DND-41 (cell line): ENCODE data around the gene DUSP1.

Source experiments
- ATAC-seq: fragments of 200-7000 bp; cut with Tn5 transposase; 3 replicates; pipeline ENCODE4 v1.9.1; 2021; ENCODE audit warnings: low read depth; ENCODE audit not compliant: insufficient read depth
- DNase-seq: peaks from one replicate; pipeline ENCODE4 v3.0.0-alpha.2; 2020
- H2AFZ ChIP-seq: 2 replicates; pipeline ENCODE4 v1.6.0; 2012; ENCODE audit warnings: low read depth, low read length
- H3K27ac ChIP-seq: 2 replicates; pipeline ENCODE4 v1.5.1; 2012; ENCODE audit warnings: low read length, inconsistent platforms
- H3K27me3 ChIP-seq: fragments of 200-600 bp; sonication (generic); 2 replicates; pipeline ENCODE4 v1.6.0; 2012; ENCODE audit warnings: low read length, mild to moderate bottlenecking, inconsistent platforms; ENCODE audit not compliant: insufficient read depth, poor library complexity
- H3K36me3 ChIP-seq: 2 replicates; pipeline ENCODE4 v1.5.1; 2012; ENCODE audit warnings: low read length, inconsistent platforms; ENCODE audit not compliant: insufficient read depth
- H3K4me1 ChIP-seq: 2 replicates; pipeline ENCODE4 v1.5.1; 2012; ENCODE audit warnings: mild to moderate bottlenecking, low read length; ENCODE audit not compliant: insufficient read depth
- H3K4me2 ChIP-seq: 2 replicates; pipeline ENCODE4 v1.6.0; 2012; ENCODE audit warnings: mild to moderate bottlenecking, moderate library complexity, low read length, inconsistent platforms; ENCODE audit not compliant: insufficient read depth
- H3K4me3 ChIP-seq, 2 experiments: fragments of 200-600 bp in 1 of 2; shearing (Covaris generic) in 1 of 2; 2 replicates each; pipeline ENCODE4 v1.5.1; 2012 to 2016; ENCODE audit warnings: inconsistent platforms in 2 of 2, low read length in 2 of 2, mild to moderate bottlenecking in 2 of 2, low read depth in 1 of 2, moderate library complexity in 1 of 2
- H3K79me2 ChIP-seq: 2 replicates; pipeline ENCODE4 v1.6.0; 2012; ENCODE audit warnings: low read length, inconsistent platforms; ENCODE audit not compliant: insufficient read depth
- H3K9ac ChIP-seq: 2 replicates; pipeline ENCODE4 v1.6.0; 2012; ENCODE audit warnings: low read depth, mild to moderate bottlenecking, inconsistent platforms, low read length, moderate library complexity
- H3K9me3 ChIP-seq: 2 replicates; pipeline ENCODE4 v1.5.1; 2012; ENCODE audit warnings: low read length, moderate library complexity, mild to moderate bottlenecking, inconsistent platforms; ENCODE audit not compliant: insufficient read depth, severe bottlenecking
- H4K20me1 ChIP-seq: 2 replicates; pipeline ENCODE4 v1.6.0; 2012; ENCODE audit warnings: low read length; ENCODE audit not compliant: insufficient read depth
- EZH2 ChIP-seq: IDR thresholded peaks from 3 replicates; pipeline ENCODE4 v1.6.1; 2012; ENCODE audit warnings: borderline replicate concordance, low read depth, mild to moderate bottlenecking, moderate library complexity, low read length, inconsistent platforms; ENCODE audit not compliant: severe bottlenecking
- TF ChIP-seq, protein P1 (sequence below): IDR thresholded peaks from 2 replicates; pipeline ENCODE4 v1.5.1; 2012; ENCODE audit warnings: borderline replicate concordance, low read length, moderate library complexity, mild to moderate bottlenecking; ENCODE audit not compliant: poor library complexity, severe bottlenecking; ENCODE audit errors: extremely low read depth

The DUSP1 gene

DNA sequence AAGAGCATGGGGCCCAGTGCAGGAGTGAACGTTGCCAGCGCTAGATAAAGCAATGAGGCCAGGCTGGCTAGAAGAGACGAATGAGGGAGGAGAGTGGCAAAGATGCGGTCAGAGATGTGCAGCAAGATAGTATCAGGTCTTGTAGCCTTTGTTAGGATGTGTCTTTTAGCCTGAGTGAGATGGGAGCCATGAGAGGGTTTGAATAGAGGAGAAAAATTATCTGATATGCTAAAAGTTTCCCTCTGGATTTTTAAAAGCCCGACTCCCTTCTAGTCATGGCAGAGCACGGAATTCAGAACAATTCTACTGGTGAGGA, 12.2 kb downstream of the DUSP1 start:
- ATAC-seq (no peak), DNase-seq (no peak)
- TF ChIP-seq EZH2: no peak
- TF ChIP-seq, protein P1, sequence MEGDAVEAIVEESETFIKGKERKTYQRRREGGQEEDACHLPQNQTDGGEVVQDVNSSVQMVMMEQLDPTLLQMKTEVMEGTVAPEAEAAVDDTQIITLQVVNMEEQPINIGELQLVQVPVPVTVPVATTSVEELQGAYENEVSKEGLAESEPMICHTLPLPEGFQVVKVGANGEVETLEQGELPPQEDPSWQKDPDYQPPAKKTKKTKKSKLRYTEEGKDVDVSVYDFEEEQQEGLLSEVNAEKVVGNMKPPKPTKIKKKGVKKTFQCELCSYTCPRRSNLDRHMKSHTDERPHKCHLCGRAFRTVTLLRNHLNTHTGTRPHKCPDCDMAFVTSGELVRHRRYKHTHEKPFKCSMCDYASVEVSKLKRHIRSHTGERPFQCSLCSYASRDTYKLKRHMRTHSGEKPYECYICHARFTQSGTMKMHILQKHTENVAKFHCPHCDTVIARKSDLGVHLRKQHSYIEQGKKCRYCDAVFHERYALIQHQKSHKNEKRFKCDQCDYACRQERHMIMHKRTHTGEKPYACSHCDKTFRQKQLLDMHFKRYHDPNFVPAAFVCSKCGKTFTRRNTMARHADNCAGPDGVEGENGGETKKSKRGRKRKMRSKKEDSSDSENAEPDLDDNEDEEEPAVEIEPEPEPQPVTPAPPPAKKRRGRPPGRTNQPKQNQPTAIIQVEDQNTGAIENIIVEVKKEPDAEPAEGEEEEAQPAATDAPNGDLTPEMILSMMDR: no peak
- Histone ChIP-seq H3K9me3 (no peaks in the 10 kb centered on the region), H3K4me2 (no peak overlapping the region), H3K4me1 (no peaks in the 10 kb centered on the region), H3K27me3 (peaks cover 7% of the 10 kb centered on the region), H3K27ac (no peak overlapping the region), H2AFZ (no peak overlapping the region), H3K4me3 (no peak overlapping the region), H3K9ac (no peak overlapping the region), H4K20me1 (no peaks in the 10 kb centered on the region), H3K79me2 (no peaks in the 10 kb centered on the region), H3K36me3 (no peaks in the 10 kb centered on the region)

DNA sequence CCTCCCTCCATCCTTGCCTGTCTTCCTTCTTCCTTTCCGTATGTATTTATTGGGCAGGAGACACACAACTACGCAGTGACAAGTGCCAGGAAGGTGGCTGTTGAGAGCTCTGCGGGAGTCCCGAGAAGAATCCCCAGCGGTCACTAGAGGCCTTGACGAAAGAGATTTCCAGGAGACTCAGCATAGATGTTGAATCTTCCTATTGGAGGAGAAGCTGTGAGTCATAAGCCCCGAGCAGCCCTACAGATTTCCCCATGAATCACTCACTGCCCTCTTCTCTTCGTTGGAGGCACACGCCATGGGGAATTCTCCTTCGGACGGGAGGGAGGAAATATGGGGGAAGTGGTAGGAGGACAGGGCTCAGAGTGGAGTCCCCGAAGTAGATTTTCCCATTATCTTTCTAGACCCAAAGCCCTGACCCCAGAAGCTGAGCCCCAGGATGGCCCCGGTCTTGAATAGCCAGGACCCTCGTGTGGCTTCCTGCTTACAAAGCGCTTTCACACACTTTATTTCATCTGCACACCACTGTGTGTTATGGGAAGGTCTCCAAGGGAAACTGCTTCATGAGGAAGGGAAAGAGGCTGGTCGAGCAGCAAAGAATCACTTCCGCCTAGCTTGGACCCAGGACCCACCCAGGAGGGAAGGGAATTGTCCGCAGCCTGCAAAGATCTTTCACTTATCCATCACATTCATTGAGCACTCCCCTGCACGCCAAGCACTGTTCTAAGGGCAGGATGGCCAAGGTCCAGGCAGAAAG, 12.7 kb downstream of the DUSP1 start:
- Histone ChIP-seq H3K9me3 (no peaks in the 10 kb centered on the region), H3K27ac (no peak overlapping the region), H4K20me1 (no peaks in the 10 kb centered on the region), H3K27me3 (peaks cover 9% of the 10 kb centered on the region), H3K4me1 (no peaks in the 10 kb centered on the region), H3K4me3 (no peak overlapping the region), H2AFZ (no peak overlapping the region), H3K36me3 (no peaks in the 10 kb centered on the region), H3K9ac (no peak overlapping the region), H3K79me2 (no peaks in the 10 kb centered on the region), H3K4me2 (no peak overlapping the region)
- no peak for ATAC-seq
- DNase-seq: no peak
- TF ChIP-seq EZH2: no peak
- TF ChIP-seq, protein P1: no peak

DNA sequence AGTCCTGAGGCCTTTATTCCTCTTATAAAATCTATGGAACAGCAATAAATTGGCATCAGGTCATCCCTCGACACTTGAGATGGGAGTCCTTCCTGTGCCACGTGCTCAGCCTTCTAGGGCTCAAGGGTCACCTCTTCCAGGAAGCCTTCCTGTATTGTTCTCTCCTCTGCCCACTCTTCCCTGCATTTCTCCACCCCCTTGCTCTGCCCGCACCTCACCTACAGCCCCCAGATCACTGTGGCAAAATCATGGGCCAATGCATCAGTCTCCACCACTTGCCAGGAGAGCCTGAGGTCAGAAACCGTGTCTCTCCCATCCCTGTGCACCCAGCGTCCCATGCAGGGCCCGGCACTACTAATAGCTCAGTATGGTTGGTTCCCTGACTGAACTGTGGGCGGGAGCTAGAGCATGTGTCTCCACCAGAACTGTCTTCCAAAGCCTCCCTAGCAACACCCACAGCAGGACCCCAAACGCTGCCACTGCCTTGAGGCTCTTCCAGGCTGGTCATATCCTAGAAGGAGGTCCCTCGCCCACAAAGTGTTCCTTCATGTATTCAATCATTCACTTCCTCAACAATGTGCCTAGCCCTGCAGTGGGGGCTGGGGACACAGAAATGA, 13.5 kb downstream of the DUSP1 start:
- H3K4me1 ChIP-seq: no peaks in the 10 kb centered on the region
- no peaks in the 10 kb centered on the region for H4K20me1 ChIP-seq
- peaks cover 15% of the 10 kb centered on the region for H3K27me3 ChIP-seq
- no peaks in the 10 kb centered on the region for H3K9me3 ChIP-seq
- H3K36me3 ChIP-seq: no peaks in the 10 kb centered on the region
- DNase-seq (no peak), ATAC-seq (no peak)
- no peak overlapping the region for H3K4me3 ChIP-seq
- H2AFZ ChIP-seq: no peak overlapping the region
- TF ChIP-seq, protein P1: no peak
- TF ChIP-seq EZH2: no peak
- H3K27ac ChIP-seq: no peak overlapping the region
- H3K4me2 ChIP-seq: no peak overlapping the region
- no peaks in the 10 kb centered on the region for H3K79me2 ChIP-seq
- no peak overlapping the region for H3K9ac ChIP-seq
